Kidney tubule cell (primary cell): ENCODE results near the gene KRTAP10-10.
"Not testable (repeated sequence)": the region's sequence is repeated elsewhere in the genome, so short reads cannot be mapped to it uniquely, and the experiment has no call there.

Source experiments
- DNase-seq: peaks from one replicate; pipeline ENCODE4 v3.0.0-alpha.2; 2018; ENCODE audit warnings: low spot score

Gene KRTAP10-10

GRCh38 chr21:44684483-44684882, 47.3 kb downstream of the KRTAP10-10 start:
- DNase-seq, result no peak

- DNase-seq, result not testable (repeated sequence)
These were observed 47.9 kb downstream of the KRTAP10-10 start for GRCh38 chr21:44685050-44685449.

GRCh38 chr21:44686000-44686781, 49.0 kb downstream of the KRTAP10-10 start:
- DNase-seq, result no peak

GRCh38 chr21:44686843-44687561, 49.8 kb downstream of the KRTAP10-10 start:
- no peak for DNase-seq

- no peak for DNase-seq
These were observed 50.5 kb downstream of the KRTAP10-10 start for GRCh38 chr21:44687671-44688070.
